Measurements from ENCODE around the gene SPINK4. TPM values are rescaled to one million over a fixed set of nuclear protein-coding genes. Genes with fewer than 3 reads are reported as not detected.

SPINK4 gene
- total RNA-seq, 2 experiments from 2014 or later = not detected

- peak within 1 kb of the TSS; percentile 88 for H3K4me3 Mint-ChIP-seq
- H3K9me3 Mint-ChIP-seq = no peaks in the 10 kb centered on the region
- ChIA-PET POLR2A (interaction anchor here (0.5 to 2.7 kb wide), 37 partner anchors 8 to 1348 kb away, joined by 3 to 71 read pairs (median 5); partner anchors contain the start of genes AQP3, B4GALT1, BAG1 and CHMP5), CTCF (interaction anchor here (0.6 to 1.6 kb wide), 8 partner anchors 18 to 911 kb away, joined by 3 to 6 read pairs (median 4); partner anchors contain the start of genes BAG1 and DNAJA1)
- Histone ChIP-seq H3K4me1 (ENCODE audit: insufficient read depth, low read length) (peaks cover 55% of the 10 kb centered on the region), H3K36me3 (ENCODE audit: insufficient read depth, low read length) (peaks cover 28% of the 10 kb centered on the region), H3K4me3 (ENCODE audit: low read length) (peak within 1 kb of the TSS; percentile 92), H3K27ac (ENCODE audit: low read depth in 1 of 2, low read length in 2 of 2) (peak within 1 kb of the TSS; percentile 99 to 100), H3K27me3 (ENCODE audit: control insufficient read depth in 1 of 2, insufficient read depth in 2 of 2, low read length in 2 of 2) (no peaks in the 10 kb centered on the region), H3K9me3 (ENCODE audit: control insufficient read depth in 1 of 2, insufficient read depth in 1 of 2, low read length in 2 of 2) (no peaks in the 10 kb centered on the region)
- H3K36me3 Mint-ChIP-seq (ENCODE audit: low read depth) = peaks cover 55% of the 10 kb centered on the region
- no peak for TF ChIP-seq CTCF (IDR thresholded peaks at IDR 0.05)
- H3K27me3 Mint-ChIP-seq = no peaks in the 10 kb centered on the region
- intact Hi-C loops (cut with DNase I, micrococcal nuclease) = loop anchor here (1.0 kb wide), 4 partner anchors 26 to 183 kb away; partner anchors contain the start of genes BAG1 (in 2 of the 2) and NOL6 (in 1 of the 2)
- DNase-seq = peak; percentile 95 to 100 (median 98)
- H3K4me1 Mint-ChIP-seq (ENCODE audit: low read depth) = peaks cover 62% of the 10 kb centered on the region
- H3K27ac Mint-ChIP-seq = peak within 1 kb of the TSS; percentile 99
- ATAC-seq (ENCODE audit: poor library complexity) = peak; percentile 79
These were observed 50.5 kb downstream of the SPINK4 start, which contains the start of gene NFX1 for GRCh38 chr9:33290247-33291030. TSS of gene NFX1 (plus strand) at chr9:33290516. CDS start at chr9:33290573, 57 bp downstream.

GRCh38 chr9:33291031-33291397 is 51.0 kb downstream of the SPINK4 start:
- Histone ChIP-seq H3K9me3 (ENCODE audit: control insufficient read depth in 1 of 2, insufficient read depth in 1 of 2, low read length in 2 of 2) (no peaks in the 10 kb centered on the region), H3K27me3 (ENCODE audit: control insufficient read depth in 1 of 2, insufficient read depth in 2 of 2, low read length in 2 of 2) (no peaks in the 10 kb centered on the region), H3K27ac (ENCODE audit: low read depth in 1 of 2, low read length in 2 of 2) (peak overlapping the region; percentile 99 to 100), H3K4me3 (ENCODE audit: low read length) (peak overlapping the region; percentile 92), H3K36me3 (ENCODE audit: insufficient read depth, low read length) (peaks cover 33% of the 10 kb centered on the region), H3K4me1 (ENCODE audit: insufficient read depth, low read length) (peaks cover 60% of the 10 kb centered on the region)
- Mint-ChIP-seq H3K27me3 (no peaks in the 10 kb centered on the region), H3K36me3 (ENCODE audit: low read depth) (peaks cover 61% of the 10 kb centered on the region), H3K4me1 (ENCODE audit: low read depth) (peaks cover 67% of the 10 kb centered on the region), H3K4me3 (peak overlapping the region; percentile 88), H3K9me3 (no peaks in the 10 kb centered on the region), H3K27ac (peak overlapping the region; percentile 99)
- intact Hi-C loops (cut with DNase I, micrococcal nuclease) = no loop called here
- TF ChIP-seq CTCF (IDR thresholded peaks at IDR 0.05) = peak; percentile 30
- no peak for DNase-seq
- POLR2A ChIA-PET = interaction anchor here (0.5 to 2.7 kb wide), 26 partner anchors 7 to 758 kb away, joined by 3 to 71 read pairs (median 6); partner anchors contain the start of genes AQP3, B4GALT1, BAG1 and CHMP5
- ATAC-seq (ENCODE audit: poor library complexity) = no peak
- CTCF ChIA-PET = interaction anchor here (1.6 kb wide), 2 partner anchors 27 to 912 kb away, joined by 3 to 4 read pairs; partner anchors contain the start of gene BAG1

GRCh38 chr9:33291901-33292300 is 51.9 kb downstream of the SPINK4 start:
- H3K4me1 Mint-ChIP-seq (ENCODE audit: low read depth) = peaks cover 73% of the 10 kb centered on the region
- no peaks in the 10 kb centered on the region for H3K27me3 ChIP-seq (ENCODE audit: control insufficient read depth in 1 of 2, insufficient read depth in 2 of 2, low read length in 2 of 2)
- no peaks in the 10 kb centered on the region for H3K27me3 Mint-ChIP-seq
- POLR2A ChIA-PET = interaction anchor here (0.6 kb wide), 1 partner anchor 26 kb away, joined by 3 read pairs; no protein-coding TSS in a partner anchor
- ATAC-seq (ENCODE audit: poor library complexity) = no peak
- no peaks in the 10 kb centered on the region for H3K9me3 Mint-ChIP-seq
- no peaks in the 10 kb centered on the region for H3K9me3 ChIP-seq (ENCODE audit: control insufficient read depth in 1 of 2, insufficient read depth in 1 of 2, low read length in 2 of 2)
- H3K27ac Mint-ChIP-seq = peak overlapping the region; percentile 99
- CTCF ChIA-PET = no interaction called here
- no peak for TF ChIP-seq CTCF (IDR thresholded peaks at IDR 0.05)
- peaks cover 65% of the 10 kb centered on the region for H3K4me1 ChIP-seq (ENCODE audit: insufficient read depth, low read length)
- H3K36me3 ChIP-seq (ENCODE audit: insufficient read depth, low read length) = peaks cover 42% of the 10 kb centered on the region
- peaks cover 67% of the 10 kb centered on the region for H3K36me3 Mint-ChIP-seq (ENCODE audit: low read depth)
- H3K27ac ChIP-seq (ENCODE audit: low read depth in 1 of 2, low read length in 2 of 2) = no peak overlapping the region
- H3K4me3 ChIP-seq (ENCODE audit: low read length) = no peak overlapping the region
- DNase-seq = no peak
- intact Hi-C loops (cut with DNase I, micrococcal nuclease) = no loop called here
- H3K4me3 Mint-ChIP-seq = peak overlapping the region; percentile 56

All from CD4-positive, alpha-beta T cell (primary cell).